Right atrium auricular region (tissue), 2 donors: ENCODE data around the gene NRG2. TPM values are rescaled to one million over a fixed set of nuclear protein-coding genes. Genes with fewer than 3 reads are reported as not detected.

Experiments used
- DNase-seq: peaks from one replicate; pipeline ENCODE4 v3.0.0-alpha.2; 2019; ENCODE audit warnings: low spot score
- H3K27ac ChIP-seq, 2 donors: fragments of 200-600 bp; sonication (generic); 1 replicate in 1 of 2; 2 replicates in 1 of 2; pipeline ENCODE4 v1.5.1; 2016 to 2019
- H3K27me3 ChIP-seq, 2 donors: fragments of 200-600 bp; sonication (generic); one replicate each; pipeline versions ENCODE4 v1.5.1 to v1.6.0; 2017 to 2019
- H3K36me3 ChIP-seq: fragments of 200-600 bp; sonication (generic); one replicate; pipeline ENCODE4 v1.5.1; 2016
- H3K4me1 ChIP-seq, 2 donors: fragments of 200-600 bp; sonication (generic); one replicate each; pipeline versions ENCODE4 v1.5.1 to v1.6.0; 2017 to 2019
- H3K4me3 ChIP-seq, 2 donors: fragments of 200-600 bp; sonication (generic); 1 replicate in 1 of 2; 2 replicates in 1 of 2; pipeline ENCODE4 v1.5.1; 2017 to 2019; ENCODE audit warnings: mild to moderate bottlenecking in 1 of 2, moderate library complexity in 1 of 2
- H3K9me3 ChIP-seq, 2 donors: fragments of 200-600 bp; sonication (generic); one replicate each; pipeline ENCODE4 v1.5.1; 2019
- CTCF ChIP-seq, 2 donors: fragments of 200-600 bp; sonication (generic); IDR thresholded peaks; one replicate each; pipeline ENCODE4 v1.5.1; 2019; ENCODE audit warnings: antibody characterized with exemption in 2 of 2
- total RNA-seq, 2 donors: library from RNA; depleted of rRNA; stranded (reverse); fragments of >200 nt; gene quantifications; one replicate each; pipeline ENCODE4 v1.1.0, GENCODE V29; 2016

The NRG2 gene
- total RNA-seq, 2 donors from 2014 or later = 1.8 to 1.9 TPM

GRCh38 chr5:140017397-140018095 lies 25.6 kb downstream of the NRG2 start:
- TF ChIP-seq CTCF (IDR thresholded peaks at IDR 0.05) = no peak
- Histone ChIP-seq H3K27me3 (no peaks in the 10 kb centered on the region), H3K4me3 (no peak overlapping the region), H3K36me3 (no peaks in the 10 kb centered on the region), H3K4me1 (peaks cover 0 to 31% of the 10 kb centered on the region in 2 donors), H3K27ac (peak overlapping the region; percentile 60 to 62), H3K9me3 (no peaks in the 10 kb centered on the region)
- DNase-seq = no peak

GRCh38 chr5:140015706-140016105 lies 27.4 kb downstream of the NRG2 start:
- Histone ChIP-seq H3K27me3 (no peaks in the 10 kb centered on the region), H3K4me3 (no peak overlapping the region), H3K9me3 (no peaks in the 10 kb centered on the region), H3K27ac (no peak overlapping the region), H3K36me3 (no peaks in the 10 kb centered on the region), H3K4me1 (peaks cover 0 to 22% of the 10 kb centered on the region in 2 donors)
- no peak for DNase-seq
- no peak for TF ChIP-seq CTCF (IDR thresholded peaks at IDR 0.05)

GRCh38 chr5:140014751-140015150 lies 28.3 kb downstream of the NRG2 start:
- no peaks in the 10 kb centered on the region for H3K9me3 ChIP-seq
- DNase-seq = no peak
- no peaks in the 10 kb centered on the region for H3K36me3 ChIP-seq
- TF ChIP-seq CTCF (IDR thresholded peaks at IDR 0.05) = no peak
- no peaks in the 10 kb centered on the region for H3K27me3 ChIP-seq
- H3K27ac ChIP-seq = no peak overlapping the region
- H3K4me1 ChIP-seq = peaks cover 0 to 21% of the 10 kb centered on the region in 2 donors
- H3K4me3 ChIP-seq = no peak overlapping the region

- Histone ChIP-seq H3K4me1 (peaks cover 0 to 10% of the 10 kb centered on the region in 2 donors), H3K27me3 (no peaks in the 10 kb centered on the region), H3K27ac (no peak overlapping the region), H3K9me3 (no peaks in the 10 kb centered on the region), H3K36me3 (no peaks in the 10 kb centered on the region), H3K4me3 (no peak overlapping the region)
- no peak for DNase-seq
- no peak for TF ChIP-seq CTCF (IDR thresholded peaks at IDR 0.05)
Observed at GRCh38 chr5:140013536-140013935, 29.6 kb downstream of the NRG2 start.

GRCh38 chr5:140012443-140012842 lies 30.7 kb downstream of the NRG2 start:
- H3K4me1 ChIP-seq = no peaks in the 10 kb centered on the region
- no peaks in the 10 kb centered on the region for H3K27me3 ChIP-seq
- DNase-seq = no peak
- no peak overlapping the region for H3K4me3 ChIP-seq
- no peak for TF ChIP-seq CTCF (IDR thresholded peaks at IDR 0.05)
- no peaks in the 10 kb centered on the region for H3K9me3 ChIP-seq
- no peaks in the 10 kb centered on the region for H3K36me3 ChIP-seq
- no peak overlapping the region for H3K27ac ChIP-seq

- H3K27ac ChIP-seq = peak overlapping the region; percentile 27 to 62
- no peaks in the 10 kb centered on the region for H3K4me1 ChIP-seq
Observed at GRCh38 chr5:140011297-140011802, 31.7 kb downstream of the NRG2 start.

More at GRCh38 chr5:140011297-140011802, 31.7 kb downstream of the NRG2 start:
- TF ChIP-seq CTCF (IDR thresholded peaks at IDR 0.05) = no peak
- Histone ChIP-seq H3K27me3 (no peaks in the 10 kb centered on the region), H3K9me3 (no peaks in the 10 kb centered on the region), H3K36me3 (no peaks in the 10 kb centered on the region), H3K4me3 (no peak overlapping the region)
- no peak for DNase-seq
